DMS53 treated with DMSO at 0.1 percent for 48 hours (cell line): ENCODE results near the gene PDE4B.
"Not testable (repeated sequence)": the region's sequence is repeated elsewhere in the genome, so short reads cannot be mapped to it uniquely, and the experiment has no call there.

Source experiments
- DNase-seq: peaks from one replicate; lab custom pipeline; 2025; ENCODE audit not compliant: unreplicated experiment; lab: John Stamatoyannopoulos, UW

Gene PDE4B

GRCh38 chr1:65990161-65990560 is 197.5 kb downstream of the PDE4B start:
- no peak for DNase-seq

GRCh38 chr1:65991694-65992093 is 199.0 kb downstream of the PDE4B start:
- DNase-seq = no peak

GRCh38 chr1:65992165-65992821 is 199.6 kb downstream of the PDE4B start:
- DNase-seq = no peak

- DNase-seq = no peak
Measured at GRCh38 chr1:65992831-65993271, 200.2 kb downstream of the PDE4B start.

GRCh38 chr1:65994223-65994622 is 201.5 kb downstream of the PDE4B start:
- no peak for DNase-seq

- DNase-seq = no peak
Measured at GRCh38 chr1:65995336-65995735, 202.6 kb downstream of the PDE4B start.

GRCh38 chr1:65995928-65996327 is 203.2 kb downstream of the PDE4B start:
- DNase-seq = no peak

- DNase-seq = no peak
Measured at GRCh38 chr1:65997693-65998092, 205.0 kb downstream of the PDE4B start.

GRCh38 chr1:65998763-65999583 is 206.3 kb downstream of the PDE4B start:
- DNase-seq = no peak

GRCh38 chr1:66000033-66000637 is 207.4 kb downstream of the PDE4B start:
- peak; percentile 87 for DNase-seq

GRCh38 chr1:66003690-66004089 is 211.0 kb downstream of the PDE4B start:
- no peak for DNase-seq

GRCh38 chr1:66006534-66006933 is 213.8 kb downstream of the PDE4B start:
- not testable (repeated sequence) for DNase-seq

- no peak for DNase-seq
Measured at GRCh38 chr1:66012106-66012784, 219.6 kb downstream of the PDE4B start.

GRCh38 chr1:66013371-66013770 is 220.7 kb downstream of the PDE4B start:
- DNase-seq = no peak

- no peak for DNase-seq
Measured at GRCh38 chr1:66022904-66023620, 230.4 kb downstream of the PDE4B start.

- DNase-seq = no peak
Measured at GRCh38 chr1:66025188-66025587, 232.5 kb downstream of the PDE4B start.

- DNase-seq = no peak
Measured at GRCh38 chr1:66028035-66028434, 235.3 kb downstream of the PDE4B start.

- DNase-seq = peak; percentile 22
Measured at GRCh38 chr1:66033781-66034180, 241.1 kb downstream of the PDE4B start.

- no peak for DNase-seq
Measured at GRCh38 chr1:66035616-66036245, 243.0 kb downstream of the PDE4B start.

- no peak for DNase-seq
Measured at GRCh38 chr1:66041654-66042053, 249.0 kb downstream of the PDE4B start.
